ENCODE results near the gene TRDMT1. TPM values are rescaled to one million over a fixed set of nuclear protein-coding genes. Genes with fewer than 3 reads are reported as not detected.

Gene TRDMT1
- total and polyA plus RNA-seq, 3 donors from 2014 or later = 6.9 to 12.1 (median 9.7) TPM

GRCh38 chr10:17229717-17229966, 28.2 kb upstream of the TRDMT1 start:
- Histone ChIP-seq H3K27ac (peak overlapping the region; percentile 98 to 100), H3K4me1 (peaks cover 39% of the 10 kb centered on the region), H3K36me3 (ENCODE audit: low read depth, missing control alignments) (no peaks in the 10 kb centered on the region), H3K27me3 (no peaks in the 10 kb centered on the region), H3K9me3 (no peaks in the 10 kb centered on the region), H3K4me3 (peak overlapping the region; percentile 89 to 95)
- intact Hi-C loops (cut with DNase I; ENCODE audit: low total_unique reads) = no loop called here
- TF ChIP-seq CTCF (IDR thresholded peaks at IDR 0.05) (no peak), POLR2A (IDR thresholded peaks at IDR 0.05) (no peak)
- DNase-seq = no peak
- WGBS, 2 donors = 0% methylated on average over 6 to 21 of the region's 21 CpGs

GRCh38 chr10:17229016-17229716, 27.7 kb upstream of the TRDMT1 start:
- Histone ChIP-seq H3K27ac (peak overlapping the region; percentile 98 to 100), H3K9me3 (no peaks in the 10 kb centered on the region), H3K4me3 (peak overlapping the region; percentile 89 to 95), H3K36me3 (ENCODE audit: low read depth, missing control alignments) (no peaks in the 10 kb centered on the region), H3K4me1 (peaks cover 34% of the 10 kb centered on the region), H3K27me3 (no peaks in the 10 kb centered on the region)
- 0% methylated on average over 11 to 64 of the region's 72 CpGs for WGBS, 2 donors
- intact Hi-C loops (cut with DNase I; ENCODE audit: low total_unique reads) = no loop called here
- peak; percentile 95 for DNase-seq
- no peak for TF ChIP-seq POLR2A (IDR thresholded peaks at IDR 0.05)
- TF ChIP-seq CTCF (IDR thresholded peaks at IDR 0.05) = no peak

DNA sequence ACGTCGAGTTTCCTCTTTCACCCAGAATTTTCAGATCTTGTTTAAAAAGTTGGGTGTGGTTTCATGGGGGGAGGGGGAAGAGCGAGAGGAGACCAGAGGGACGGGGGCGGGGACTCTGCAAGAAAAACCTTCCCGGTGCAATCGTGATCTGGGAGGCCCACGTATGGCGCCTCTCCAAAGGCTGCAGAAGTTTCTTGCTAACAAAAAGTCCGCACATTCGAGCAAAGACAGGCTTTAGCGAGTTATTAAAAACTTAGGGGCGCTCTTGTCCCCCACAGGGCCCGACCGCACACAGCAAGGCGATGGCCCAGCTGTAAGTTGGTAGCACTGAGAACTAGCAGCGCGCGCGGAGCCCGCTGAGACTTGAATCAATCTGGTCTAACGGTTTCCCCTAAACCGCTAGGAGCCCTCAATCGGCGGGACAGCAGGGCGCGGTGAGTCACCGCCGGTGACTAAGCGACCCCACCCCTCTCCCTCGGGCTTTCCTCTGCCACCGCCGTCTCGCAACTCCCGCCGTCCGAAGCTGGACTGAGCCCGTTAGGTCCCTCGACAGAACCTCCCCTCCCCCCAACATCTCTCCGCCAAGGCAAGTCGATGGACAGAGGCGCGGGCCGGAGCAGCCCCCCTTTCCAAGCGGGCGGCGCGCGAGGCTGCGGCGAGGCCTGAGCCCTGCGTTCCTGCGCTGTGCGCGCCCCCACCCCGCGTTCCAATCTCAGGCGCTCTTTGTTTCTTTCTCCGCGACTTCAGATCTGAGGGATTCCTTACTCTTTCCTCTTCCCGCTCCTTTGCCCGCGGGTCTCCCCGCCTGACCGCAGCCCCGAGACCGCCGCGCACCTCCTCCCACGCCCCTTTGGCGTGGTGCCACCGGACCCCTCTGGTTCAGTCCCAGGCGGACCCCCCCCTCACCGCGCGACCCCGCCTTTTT, 26.9 kb upstream of the TRDMT1 start, which contains the start of gene VIM:
Gene VIM, plus strand, starts transcription at position 151 of the 925 bp plus-strand sequence. CDS start 1,182 bp downstream, outside the sequence.
- 0 to 1% methylated on average over 34 to 76 of the region's 77 CpGs for WGBS, 2 donors
- H3K27ac ChIP-seq = peak within 1 kb of the TSS; percentile 98 to 100
- peaks cover 26% of the 10 kb centered on the region for H3K4me1 ChIP-seq
- no peak for TF ChIP-seq POLR2A (IDR thresholded peaks at IDR 0.05)
- no peak for TF ChIP-seq CTCF (IDR thresholded peaks at IDR 0.05)
- H3K9me3 ChIP-seq = no peaks in the 10 kb centered on the region
- intact Hi-C loops (cut with DNase I; ENCODE audit: low total_unique reads) = no loop called here
- peak within 1 kb of the TSS; percentile 89 to 95 for H3K4me3 ChIP-seq
- H3K36me3 ChIP-seq (ENCODE audit: low read depth, missing control alignments) = no peaks in the 10 kb centered on the region
- no peaks in the 10 kb centered on the region for H3K27me3 ChIP-seq
- DNase-seq = peak; percentile 92

GRCh38 chr10:17227367-17228090, 26.1 kb upstream of the TRDMT1 start:
- WGBS, 2 donors = 3% methylated on average over 12 of the region's 12 CpGs
- no peak for DNase-seq

More at GRCh38 chr10:17227367-17228090, 26.1 kb upstream of the TRDMT1 start:
- TF ChIP-seq CTCF (IDR thresholded peaks at IDR 0.05) (peak; percentile 44 to 88 (median 60)), POLR2A (IDR thresholded peaks at IDR 0.05) (no peak)
- H3K27ac ChIP-seq = peak overlapping the region; percentile 98 to 100
- H3K9me3 ChIP-seq = no peaks in the 10 kb centered on the region
- intact Hi-C loops (cut with DNase I; ENCODE audit: low total_unique reads) = no loop called here
- peaks cover 18% of the 10 kb centered on the region for H3K4me1 ChIP-seq
- peak overlapping the region; percentile 89 to 95 for H3K4me3 ChIP-seq
- no peaks in the 10 kb centered on the region for H3K36me3 ChIP-seq (ENCODE audit: low read depth, missing control alignments)
- no peaks in the 10 kb centered on the region for H3K27me3 ChIP-seq

Data from testis (tissue), 3 donors.